GM12878 (cell line): Measurements from ENCODE around the gene SEC62. TPM values are rescaled to one million over a fixed set of nuclear protein-coding genes. Genes with fewer than 3 reads are reported as not detected.

Experiments used
- ATAC-seq: fragments of 200-7000 bp; cut with Tn5 transposase; 3 replicates; pipeline ENCODE4 v1.9.1; 2020; ENCODE audit warnings: mild to moderate bottlenecking, moderate library complexity
- BruUV-seq: library from RNA; stranded (reverse); fragments of 400-500 nt; replicated peaks from 2 replicates; lab custom pipeline; 2021; lab: Mats Ljungman, UMichigan
- CTCF ChIA-PET: fragments of 300-600 bp; sonication (Branson Sonifier 250); formaldehyde crosslinking; extraction: SDS; loops from one replicate; lab custom pipeline; 2021; ENCODE audit warnings: inconsistent platforms; lab: Yijun Ruan, JAX
- POLR2A ChIA-PET: fragments of 350-600 bp; formaldehyde crosslinking; extraction: SDS; loops from one replicate; lab custom pipeline; 2021; ENCODE audit warnings: inconsistent platforms; lab: Charles Lee
- RAD21 ChIA-PET: fragments of 300-600 bp; sonication (Branson Sonifier 250); formaldehyde crosslinking; loops from one replicate; lab custom pipeline; 2023; ENCODE audit warnings: antibody characterized with exemption; ENCODE audit not compliant: unreplicated experiment; lab: Charles Lee
- SMC1A ChIA-PET: fragments of 300-600 bp; sonication (Branson Sonifier 250); formaldehyde crosslinking; loops from one replicate; lab custom pipeline; 2023; ENCODE audit not compliant: unreplicated experiment, uncharacterized antibody; lab: Charles Lee
- DNase-seq: peaks from one replicate; pipeline ENCODE4 v3.0.0-alpha.2; 2011; ENCODE audit warnings: low read depth, low spot score
- FAIRE-seq: peaks from 3 replicates; lab custom pipeline; 2011; peaks lifted over from hg19 to GRCh38; lab: Jason Lieb, UNC
- H2AFZ ChIP-seq: 2 replicates; pipeline ENCODE4 v1.6.0; 2011; ENCODE audit warnings: low read depth, low read length, control low read depth; ENCODE audit not compliant: control insufficient read depth
- H3K27ac ChIP-seq: 2 replicates; pipeline ENCODE4 v1.5.1; 2011; ENCODE audit warnings: control low read depth; ENCODE audit not compliant: control insufficient read depth, insufficient read depth
- H3K27me3 ChIP-seq, 2 experiments: replicated peaks in 1 of 2; 2 replicates each; pipeline versions ENCODE4 v1.6.0 to v1.6.1; 2011; ENCODE audit warnings: low read length in 1 of 2; ENCODE audit not compliant: control insufficient read depth in 2 of 2, insufficient read depth in 2 of 2
- H3K36me3 ChIP-seq, 2 experiments: 2 replicates each; pipeline ENCODE4 v1.5.1; 2011; ENCODE audit warnings: low read length in 1 of 2; ENCODE audit not compliant: control insufficient read depth in 2 of 2, insufficient read depth in 2 of 2
- H3K4me1 ChIP-seq: 2 replicates; pipeline ENCODE4 v1.6.1; 2011; ENCODE audit warnings: mild to moderate bottlenecking, low read length, moderate library complexity, mixed read lengths; ENCODE audit not compliant: control insufficient read depth, insufficient read depth
- H3K4me2 ChIP-seq: 2 replicates; pipeline ENCODE4 v1.6.0; 2011; ENCODE audit warnings: control low read depth; ENCODE audit not compliant: control insufficient read depth, insufficient read depth
- H3K4me3 ChIP-seq: fragments of 200-600 bp; sonication (generic); 2 replicates; pipeline ENCODE4 v1.5.1; 2016
- H3K79me2 ChIP-seq: 2 replicates; pipeline ENCODE4 v1.6.0; 2011; ENCODE audit warnings: low read length; ENCODE audit not compliant: control insufficient read depth, insufficient read depth
- H3K9ac ChIP-seq: 2 replicates; pipeline ENCODE4 v1.8.0; 2011; ENCODE audit warnings: low read length, control low read depth, mixed read lengths; ENCODE audit not compliant: control insufficient read depth, insufficient read depth
- H3K9me3 ChIP-seq: replicated peaks from 3 replicates; pipeline ENCODE4 v1.5.1; 2011; ENCODE audit warnings: mild to moderate bottlenecking, low read length; ENCODE audit not compliant: control insufficient read depth, insufficient read depth
- H4K20me1 ChIP-seq: 2 replicates; pipeline ENCODE4 v1.6.0; 2011; ENCODE audit not compliant: control insufficient read depth, insufficient read depth
- CHD1 ChIP-seq: IDR thresholded peaks from 2 replicates; pipeline ENCODE4 v1.6.1; 2012; ENCODE audit warnings: low read depth, low read length, improper control_type of control experiment
- CREB1 ChIP-seq: IDR thresholded peaks from 2 replicates; pipeline ENCODE4 v1.6.1; 2012; ENCODE audit warnings: low read depth, mild to moderate bottlenecking, inconsistent platforms
- FOXK2 ChIP-seq: fragments of 450-650 bp; IDR thresholded peaks from 2 replicates; pipeline ENCODE4 v1.6.1; 2017; ENCODE audit warnings: mild to moderate bottlenecking, moderate library complexity
- KLF5 ChIP-seq: fragments of 450-650 bp; IDR thresholded peaks from 2 replicates; pipeline ENCODE4 v1.6.1; 2014; ENCODE audit warnings: mild to moderate bottlenecking; ENCODE audit not compliant: partially characterized antibody
- RUNX3 ChIP-seq: IDR thresholded peaks from 2 replicates; pipeline ENCODE4 v1.6.1; 2012; ENCODE audit warnings: low read length, inconsistent platforms
- SREBF1 ChIP-seq: IDR thresholded peaks from 2 replicates; pipeline ENCODE4 v1.6.1; 2012; ENCODE audit warnings: mild to moderate bottlenecking, low read length
- STAT3 ChIP-seq: IDR thresholded peaks from 2 replicates; pipeline ENCODE4 v1.6.1; 2011; ENCODE audit warnings: low read depth, low read length, improper control_type of control experiment
- WRNIP1 ChIP-seq: IDR thresholded peaks from 2 replicates; pipeline ENCODE4 v1.6.1; 2011; ENCODE audit warnings: low read depth, low read length, improper control_type of control experiment, borderline replicate concordance
- ZNF217 ChIP-seq: fragments of 450-650 bp; IDR thresholded peaks from 2 replicates; pipeline ENCODE4 v1.6.1; 2017; ENCODE audit warnings: antibody characterized with exemption, mild to moderate bottlenecking
- WGBS: methylation state at CpG from one replicate; pipeline ENCODE4 v1.1.6; 2016; ENCODE audit warnings: low lambda C conversion rate; ENCODE audit not compliant: insufficient replicate concordance, insufficient coverage; ENCODE audit errors: missing lambda C conversion rate; 5-methylcytosine and 5-hydroxymethylcytosine counted together
- in situ Hi-C: fragments of 300-500 bp; cut with MboI; formaldehyde crosslinking; loops from 9 replicates; pipeline ENCODE4 v1.14.3; 2018; ENCODE audit warnings: mixed read lengths
- intact Hi-C: fragments of 100-400 bp; cut with micrococcal nuclease; formaldehyde crosslinking; loops from one replicate; pipeline ENCODE4 v1.14.2; 2022; ENCODE audit not compliant: unreplicated experiment
- polyA plus RNA-seq, 11 experiments: library from polyadenylated mRNA; depleted of rRNA in 4 of 11; unstranded in 6 of 11; stranded (reverse) in 5 of 11; fragments of >200 nt; fragmentation: Nextera tagmentation in 4 of 11; fragmentation: Illumina TruSeq in 1 of 11; extraction: Ambion mirVana in 4 of 11; extraction: Trizol in 1 of 11; gene quantifications; 1 replicate in 1 of 11; 2 replicates in 10 of 11; pipeline versions ENCODE4 v1.2.1 to v1.2.3, GENCODE V29; 2011 to 2016; ENCODE audit warnings: inconsistent platforms in 2 of 11, missing spikeins in 2 of 11, low read depth in 1 of 11
- total RNA-seq, 4 experiments: library from RNA; depleted of rRNA in 3 of 4; stranded (reverse); fragments of >200 nt in 3 of 4; fragmentation: Illumina TruSeq in 1 of 4; extraction: Trizol in 1 of 4; gene quantifications; 2 replicates each; pipeline versions ENCODE4 v1.2.1 to v1.2.3, GENCODE V29; 2013 to 2021
- TF ChIP-seq, protein P1 (sequence below): fragments of 450-650 bp; IDR thresholded peaks from 2 replicates; pipeline ENCODE4 v1.6.1; 2017; ENCODE audit warnings: borderline replicate concordance

SEC62 gene
- total and polyA plus RNA-seq, 10 of the 15 experiments (the other 5 are each of a cell fraction or from before 2014, with no cell fraction given) = 25.6 to 270 (median 94.8) TPM

GRCh38 chr3:170010498-170010897 lies 43.9 kb downstream of the SEC62 start:
- Histone ChIP-seq H3K27me3 (no peaks in the 10 kb centered on the region), H4K20me1 (no peaks in the 10 kb centered on the region), H3K79me2 (no peaks in the 10 kb centered on the region), H3K4me2 (no peak overlapping the region), H3K36me3 (no peaks in the 10 kb centered on the region), H3K4me3 (0 out of 2 replicates have a peak overlapping the region, but pooled peaks have one; percentile 29), H3K4me1 (peaks cover 15% of the 10 kb centered on the region), H2AFZ (no peak overlapping the region), H3K9ac (no peak overlapping the region), H3K27ac (no peak overlapping the region), H3K9me3 (no peaks in the 10 kb centered on the region)
- ChIA-PET RAD21 (no interaction called here), CTCF (interaction anchor here (1.2 to 2.4 kb wide), 3 partner anchors 11 to 144 kb away, joined by 3 to 12 read pairs (median 6); no protein-coding TSS in a partner anchor), POLR2A (no interaction called here), SMC1A (interaction anchor here (1.4 to 1.5 kb wide), 2 partner anchors 9 to 14 kb away, joined by 3 read pairs; no protein-coding TSS in a partner anchor)
- ATAC-seq (peak; percentile 28; the same call in 1 of the 3 replicates), FAIRE-seq (no peak), DNase-seq (no peak)
- in situ Hi-C loops = no loop called here
- no TSS peak for BruUV-seq
- TF ChIP-seq CREB1 (no peak), RUNX3 (peak; percentile 17; the same call in 1 of the 2 replicates)
- intact Hi-C loops = no loop called here
- WGBS = 4% methylated on average over 4 of the region's 4 CpGs

GRCh38 chr3:170012683-170013400 lies 46.2 kb downstream of the SEC62 start:
- in situ Hi-C loops (no loop called here), intact Hi-C loops (no loop called here)
- WGBS = 29% methylated on average over 7 of the region's 7 CpGs
- H3K4me1 ChIP-seq = peaks cover 6% of the 10 kb centered on the region
- no peaks in the 10 kb centered on the region for H4K20me1 ChIP-seq
- POLR2A ChIA-PET = interaction anchor here (0.6 kb wide), 1 partner anchor 44 kb away, joined by 3 read pairs; no protein-coding TSS in a partner anchor
- BruUV-seq = no TSS peak
- RAD21 ChIA-PET = no interaction called here
- H3K27ac ChIP-seq = no peak overlapping the region
- H3K9ac ChIP-seq = no peak overlapping the region
- H3K79me2 ChIP-seq = no peaks in the 10 kb centered on the region
- FAIRE-seq (no peak), ATAC-seq (no peak), DNase-seq (no peak)
- no peaks in the 10 kb centered on the region for H3K36me3 ChIP-seq
- H3K4me3 ChIP-seq = no peak overlapping the region
- SMC1A ChIA-PET = interaction anchor here (1.9 kb wide), 1 partner anchor 9 kb away, joined by 7 read pairs; no protein-coding TSS in a partner anchor
- no peak overlapping the region for H3K4me2 ChIP-seq
- no peaks in the 10 kb centered on the region for H3K9me3 ChIP-seq
- TF ChIP-seq, protein P1, sequence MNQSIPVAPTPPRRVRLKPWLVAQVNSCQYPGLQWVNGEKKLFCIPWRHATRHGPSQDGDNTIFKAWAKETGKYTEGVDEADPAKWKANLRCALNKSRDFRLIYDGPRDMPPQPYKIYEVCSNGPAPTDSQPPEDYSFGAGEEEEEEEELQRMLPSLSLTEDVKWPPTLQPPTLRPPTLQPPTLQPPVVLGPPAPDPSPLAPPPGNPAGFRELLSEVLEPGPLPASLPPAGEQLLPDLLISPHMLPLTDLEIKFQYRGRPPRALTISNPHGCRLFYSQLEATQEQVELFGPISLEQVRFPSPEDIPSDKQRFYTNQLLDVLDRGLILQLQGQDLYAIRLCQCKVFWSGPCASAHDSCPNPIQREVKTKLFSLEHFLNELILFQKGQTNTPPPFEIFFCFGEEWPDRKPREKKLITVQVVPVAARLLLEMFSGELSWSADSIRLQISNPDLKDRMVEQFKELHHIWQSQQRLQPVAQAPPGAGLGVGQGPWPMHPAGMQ = no peak
- no peak for TF ChIP-seq WRNIP1
- no peak for TF ChIP-seq SREBF1
- TF ChIP-seq CHD1 = no peak
- no peak for TF ChIP-seq STAT3
- TF ChIP-seq KLF5 = no peak
- TF ChIP-seq ZNF217 = no peak
- TF ChIP-seq FOXK2 = no peak
- H3K27me3 ChIP-seq = no peaks in the 10 kb centered on the region
- CTCF ChIA-PET = interaction anchor here (0.7 to 0.8 kb wide), 2 partner anchors 9 to 150 kb away, joined by 3 to 4 read pairs; no protein-coding TSS in a partner anchor
- no peak overlapping the region for H2AFZ ChIP-seq
